ENCODE data around the gene ZNF827.

Gene ZNF827

GRCh38 chr4:145871209-145871608 is 67.4 kb downstream of the ZNF827 start:
- no peak for TF ChIP-seq GATA2 (IDR thresholded peaks at IDR 0.05; ENCODE audit: low read depth, low read length)
- no peak for TF ChIP-seq GATA3 (IDR thresholded peaks at IDR 0.05; ENCODE audit: low read depth, low read length)

- no peak for TF ChIP-seq GATA3 (IDR thresholded peaks at IDR 0.05; ENCODE audit: low read depth, low read length)
- no peak for TF ChIP-seq GATA2 (IDR thresholded peaks at IDR 0.05; ENCODE audit: low read depth, low read length)
These were observed 68.2 kb downstream of the ZNF827 start for GRCh38 chr4:145870155-145871020.

- no peak for TF ChIP-seq GATA2 (IDR thresholded peaks at IDR 0.05; ENCODE audit: low read depth, low read length)
These were observed 69.8 kb downstream of the ZNF827 start for GRCh38 chr4:145868637-145869409.

GRCh38 chr4:145867406-145867805 is 71.2 kb downstream of the ZNF827 start:
- no peak for TF ChIP-seq GATA3 (IDR thresholded peaks at IDR 0.05; ENCODE audit: low read depth, low read length)
- no peak for TF ChIP-seq GATA2 (IDR thresholded peaks at IDR 0.05; ENCODE audit: low read depth, low read length)

GRCh38 chr4:145866991-145867390 is 71.6 kb downstream of the ZNF827 start:
- TF ChIP-seq GATA3 (IDR thresholded peaks at IDR 0.05; ENCODE audit: low read depth, low read length) = no peak
- no peak for TF ChIP-seq GATA2 (IDR thresholded peaks at IDR 0.05; ENCODE audit: low read depth, low read length)

GRCh38 chr4:145865274-145865941 is 73.2 kb downstream of the ZNF827 start:
- TF ChIP-seq GATA2 (IDR thresholded peaks at IDR 0.05; ENCODE audit: low read depth, low read length) = no peak
- TF ChIP-seq GATA3 (IDR thresholded peaks at IDR 0.05; ENCODE audit: low read depth, low read length) = no peak

- TF ChIP-seq GATA3 (IDR thresholded peaks at IDR 0.05; ENCODE audit: low read depth, low read length) (no peak), GATA2 (IDR thresholded peaks at IDR 0.05; ENCODE audit: low read depth, low read length) (no peak)
These were observed 75.4 kb downstream of the ZNF827 start for GRCh38 chr4:145863191-145863590.

GRCh38 chr4:145861336-145862318 is 77.0 kb downstream of the ZNF827 start:
- no peak for TF ChIP-seq GATA2 (IDR thresholded peaks at IDR 0.05; ENCODE audit: low read depth, low read length)
- no peak for TF ChIP-seq GATA3 (IDR thresholded peaks at IDR 0.05; ENCODE audit: low read depth, low read length)

GRCh38 chr4:145860897-145861296 is 77.7 kb downstream of the ZNF827 start:
- TF ChIP-seq GATA3 (IDR thresholded peaks at IDR 0.05; ENCODE audit: low read depth, low read length) (no peak), GATA2 (IDR thresholded peaks at IDR 0.05; ENCODE audit: low read depth, low read length) (no peak)

- TF ChIP-seq GATA2 (IDR thresholded peaks at IDR 0.05; ENCODE audit: low read depth, low read length) = no peak
- no peak for TF ChIP-seq GATA3 (IDR thresholded peaks at IDR 0.05; ENCODE audit: low read depth, low read length)
These were observed 78.2 kb downstream of the ZNF827 start for GRCh38 chr4:145860446-145860845.

GRCh38 chr4:145859926-145860325 is 78.7 kb downstream of the ZNF827 start:
- TF ChIP-seq GATA2 (IDR thresholded peaks at IDR 0.05; ENCODE audit: low read depth, low read length) = no peak

- TF ChIP-seq GATA2 (IDR thresholded peaks at IDR 0.05; ENCODE audit: low read depth, low read length) = no peak
These were observed 79.2 kb downstream of the ZNF827 start for GRCh38 chr4:145859426-145859825.

GRCh38 chr4:145852256-145852839 is 86.3 kb downstream of the ZNF827 start:
- TF ChIP-seq GATA3 (IDR thresholded peaks at IDR 0.05; ENCODE audit: low read depth, low read length) (no peak), GATA2 (IDR thresholded peaks at IDR 0.05; ENCODE audit: low read depth, low read length) (no peak)

Measured in SH-SY5Y (cell line).